Measurements from ENCODE around the gene RGS6.

Gene RGS6

DNA sequence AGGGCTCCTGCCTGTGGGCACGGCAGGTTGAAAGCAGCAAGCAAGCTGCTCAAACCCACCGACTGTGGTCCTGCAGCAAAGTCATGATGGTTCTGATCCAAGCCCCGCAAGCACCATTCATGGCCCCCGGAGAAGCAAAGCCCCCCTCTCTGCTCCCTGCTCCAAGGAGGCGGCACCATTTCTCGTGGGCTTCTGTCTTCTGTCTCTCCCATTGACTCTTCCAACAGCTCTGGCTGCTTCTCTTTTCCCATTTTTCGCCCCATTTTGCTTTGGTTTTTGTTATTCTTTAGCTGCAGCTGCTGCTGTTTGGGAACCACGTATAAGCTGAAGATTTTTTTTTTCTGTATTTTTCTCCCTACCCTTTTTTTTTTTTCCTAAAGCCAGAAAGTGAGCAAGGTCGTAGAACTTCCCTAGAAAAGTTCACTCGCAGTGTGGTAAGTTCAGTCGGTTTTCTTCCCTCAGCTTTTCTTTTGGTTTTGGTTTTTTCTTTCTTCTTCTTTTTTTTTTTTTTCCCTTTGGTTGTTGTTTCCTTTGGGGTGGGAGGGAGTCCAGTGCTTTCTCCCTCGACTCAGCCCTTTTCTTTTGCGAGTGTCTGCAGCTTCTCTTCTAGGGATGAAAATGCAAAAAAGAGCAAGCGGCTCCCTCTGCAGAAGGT is 607.6 kb downstream of the RGS6 start:
- no peak for DNase-seq

DNA sequence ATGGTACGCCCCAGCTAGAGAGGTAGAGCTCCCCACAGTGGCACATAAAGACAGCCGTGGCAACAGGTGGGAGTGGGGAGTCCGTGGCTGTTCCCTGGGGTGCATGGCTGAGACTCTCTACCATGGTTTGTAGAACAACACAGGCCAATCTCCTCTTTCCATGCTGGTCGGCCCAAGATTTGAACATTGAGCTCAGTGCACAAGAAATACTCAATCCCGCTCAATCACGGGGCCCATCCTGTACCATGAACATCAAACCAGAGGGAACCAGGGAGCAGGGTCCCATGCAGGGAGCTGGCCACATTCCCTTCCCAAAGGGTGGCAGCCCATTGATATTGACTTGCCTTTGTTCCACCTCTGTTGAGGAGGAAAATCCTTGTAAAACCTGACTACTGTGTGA is 608.6 kb downstream of the RGS6 start:
- DNase-seq = no peak

GRCh38 chr14:72541546-72541945 is 609.3 kb downstream of the RGS6 start:
- DNase-seq = no peak

GRCh38 chr14:72543341-72543740 is 611.1 kb downstream of the RGS6 start:
- no peak for DNase-seq

GRCh38 chr14:72544615-72545387 is 612.6 kb downstream of the RGS6 start:
- DNase-seq = no peak

- no peak for DNase-seq
Measured at GRCh38 chr14:72545411-72546311, 613.4 kb downstream of the RGS6 start.

GRCh38 chr14:72546344-72547016 is 614.3 kb downstream of the RGS6 start:
- DNase-seq = no peak

- no peak for DNase-seq
Measured at GRCh38 chr14:72547999-72548398, 615.8 kb downstream of the RGS6 start.

- no peak for DNase-seq
Measured at GRCh38 chr14:72549026-72549425, 616.8 kb downstream of the RGS6 start.

DNA sequence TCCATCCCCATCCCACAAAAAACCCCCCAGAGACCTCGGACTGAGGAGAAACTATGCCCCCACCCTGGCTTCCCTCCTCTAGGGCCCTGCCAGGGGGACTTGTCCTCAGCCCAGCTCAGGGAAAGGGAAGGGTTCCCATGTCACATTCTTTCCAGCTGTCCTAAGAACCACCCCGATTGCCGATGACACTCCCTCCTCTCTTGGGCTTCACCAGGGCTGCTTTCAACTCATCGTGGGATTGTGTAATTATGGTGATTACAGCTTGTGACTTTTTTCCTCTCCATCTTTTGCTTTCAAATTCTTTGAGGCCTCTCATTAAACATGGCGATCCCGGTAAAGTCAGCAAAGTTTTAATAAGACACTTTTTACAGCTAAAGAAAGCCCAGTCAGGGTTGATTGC is 617.6 kb downstream of the RGS6 start:
- no peak for DNase-seq

DNA sequence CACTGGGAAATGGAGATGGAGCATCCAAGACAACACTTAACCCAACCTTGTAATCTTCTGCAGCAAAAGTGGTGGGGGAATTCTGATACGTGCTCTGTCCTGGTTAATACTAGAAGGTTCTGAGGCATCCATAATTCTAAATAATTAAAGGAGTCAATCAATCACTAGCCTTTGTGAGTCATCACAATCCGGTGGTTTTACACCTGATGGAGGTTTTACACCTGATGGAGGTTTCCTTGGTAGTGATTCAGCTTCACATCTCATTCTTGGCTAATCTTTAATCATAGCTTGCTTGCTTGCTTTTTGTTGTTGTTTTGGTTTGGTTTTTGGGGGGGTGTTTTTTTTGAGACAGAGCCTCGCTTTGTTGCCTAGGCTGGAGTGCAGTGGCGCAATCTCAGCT is 618.3 kb downstream of the RGS6 start:
- DNase-seq = no peak

DNA sequence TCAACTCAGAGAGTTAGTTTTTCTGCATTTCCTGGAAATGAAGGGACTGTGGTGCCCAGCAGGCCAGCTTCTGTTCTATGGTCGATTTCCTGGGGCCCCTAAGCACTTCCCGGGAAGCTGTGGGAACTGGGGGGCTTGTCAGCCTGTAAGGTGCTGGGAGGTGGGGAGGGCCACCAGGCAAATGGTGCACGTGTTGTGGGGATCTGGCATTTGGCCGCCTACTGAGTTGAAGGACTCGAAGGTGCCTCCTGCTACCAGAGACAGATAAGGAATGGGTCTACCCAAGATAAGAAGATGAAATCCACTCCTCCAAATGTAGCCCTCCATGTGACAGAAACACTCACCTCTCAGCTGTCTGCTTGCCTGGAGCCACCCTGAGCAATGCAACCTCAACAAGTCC is 620.0 kb downstream of the RGS6 start:
- DNase-seq = no peak

GRCh38 chr14:72553161-72553560 is 620.9 kb downstream of the RGS6 start:
- DNase-seq = no peak

GRCh38 chr14:72553656-72554055 is 621.4 kb downstream of the RGS6 start:
- no peak for DNase-seq

- DNase-seq = no peak
Measured at GRCh38 chr14:72554401-72554800, 622.2 kb downstream of the RGS6 start.

GRCh38 chr14:72554994-72555608 is 622.9 kb downstream of the RGS6 start:
- no peak for DNase-seq

DNA sequence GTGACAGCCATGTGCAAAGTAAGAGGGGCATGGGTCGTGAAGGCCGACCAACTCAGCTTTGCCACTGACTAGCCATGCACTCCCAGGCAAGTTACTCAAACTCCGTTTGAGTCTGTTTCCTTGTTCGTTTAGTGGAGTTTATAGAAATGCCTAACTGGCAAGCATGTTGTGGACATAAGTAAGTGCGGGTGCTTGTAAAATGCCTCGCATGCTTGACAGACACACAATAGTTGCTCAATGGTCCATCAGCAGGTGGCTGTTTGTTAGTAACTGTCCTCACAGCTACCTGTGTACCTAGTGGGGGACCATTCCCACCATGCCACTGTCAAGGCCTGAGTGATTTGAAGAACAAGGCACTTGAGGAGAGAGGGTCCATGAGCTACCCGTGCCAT is 623.4 kb downstream of the RGS6 start:
- no peak for DNase-seq

DNA sequence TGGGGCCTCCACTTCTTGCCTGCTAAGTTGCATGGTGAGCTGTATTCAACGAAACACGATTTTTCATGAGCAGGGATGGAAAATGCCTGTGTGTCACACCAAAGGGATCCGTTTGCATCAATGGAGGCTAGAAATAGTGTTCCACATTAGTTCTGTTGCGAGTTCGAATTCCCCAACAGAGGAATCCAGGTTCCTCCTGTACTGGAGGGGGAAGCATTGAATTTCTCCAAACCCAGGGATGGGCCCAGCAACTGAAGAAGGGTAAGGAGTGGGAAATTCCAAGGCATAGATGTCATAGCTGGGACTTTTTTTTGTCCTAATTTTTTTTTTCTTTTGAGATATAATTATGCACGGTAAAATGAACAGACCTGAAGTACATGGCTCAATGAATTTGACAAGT is 625.4 kb downstream of the RGS6 start:
- DNase-seq = no peak

DNA sequence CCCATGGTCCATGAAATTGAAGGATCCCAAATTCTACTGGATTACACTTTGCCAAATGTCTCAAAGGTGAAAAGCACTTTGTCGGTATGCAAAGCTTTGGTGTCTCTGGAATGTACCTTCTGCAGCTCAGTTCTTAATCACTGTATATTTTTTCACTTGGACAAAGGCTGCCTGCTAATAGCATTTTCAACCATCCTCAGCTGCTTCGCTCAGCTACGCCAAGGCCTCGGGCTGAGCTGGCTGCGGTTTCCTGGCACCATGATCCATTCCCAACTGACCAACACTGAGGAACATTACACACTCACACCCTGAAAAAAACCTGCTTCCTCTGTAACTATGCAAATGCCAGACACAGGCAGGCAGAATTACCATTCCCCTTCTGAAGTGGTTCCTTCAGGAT is 626.5 kb downstream of the RGS6 start:
- no peak for DNase-seq

- no peak for DNase-seq
Measured at GRCh38 chr14:72559202-72559601, 627.0 kb downstream of the RGS6 start.

- DNase-seq = no peak
Measured at GRCh38 chr14:72559669-72560255, 627.5 kb downstream of the RGS6 start.

GRCh38 chr14:72560331-72560730 is 628.1 kb downstream of the RGS6 start:
- no peak for DNase-seq

Measured in NCI-H146 (cell line).